ENCODE results near the gene BANK1. TPM values are rescaled to one million over a fixed set of nuclear protein-coding genes. Genes with fewer than 3 reads are reported as not detected.

Gene BANK1
- total RNA-seq (ENCODE audit: low replicate concordance), result 0.08 and 0.12 TPM in 2 replicates

GRCh38 chr4:101790521-101791181, at the start of gene BANK1:
BANK1 (plus strand) TSS chr4:101790730; CDS start chr4:101790881, 151 bp downstream.

